COLO668 (cell line): ENCODE measurements around the gene CCDC57.
A peak's percentile ranks its signal among the peaks of the same experiment; 100 is the strongest.
"Not testable (repeated sequence)": the region's sequence is repeated elsewhere in the genome, so short reads cannot be mapped to it uniquely, and the experiment has no call there.

ENCODE experiments used
- DNase-seq: peaks from one replicate; lab custom pipeline; 2025; ENCODE audit not compliant: unreplicated experiment; lab: John Stamatoyannopoulos, UW

CCDC57 gene

GRCh38 chr17:82179946-82180475, 32.6 kb downstream of the CCDC57 start:
- DNase-seq, result no peak

- DNase-seq, result no peak
Measured at GRCh38 chr17:82179412-82179811, 33.2 kb downstream of the CCDC57 start.

- DNase-seq, result no peak
Measured at GRCh38 chr17:82178499-82179261, 34.0 kb downstream of the CCDC57 start.

- no peak for DNase-seq
Measured at GRCh38 chr17:82177761-82178498, 34.7 kb downstream of the CCDC57 start.

GRCh38 chr17:82177276-82177675, 35.4 kb downstream of the CCDC57 start:
- DNase-seq, result no peak

GRCh38 chr17:82175951-82176350, 36.7 kb downstream of the CCDC57 start:
- DNase-seq, result no peak

- no peak for DNase-seq
Measured at GRCh38 chr17:82175201-82175600, 37.4 kb downstream of the CCDC57 start.

- DNase-seq, result not testable (repeated sequence)
Measured at GRCh38 chr17:82174042-82174857, 38.4 kb downstream of the CCDC57 start.

- DNase-seq, result no peak
Measured at GRCh38 chr17:82173351-82174041, 39.1 kb downstream of the CCDC57 start.

GRCh38 chr17:82172486-82173160, 40.0 kb downstream of the CCDC57 start:
- no peak for DNase-seq

GRCh38 chr17:82171750-82172375, 40.8 kb downstream of the CCDC57 start:
- no peak for DNase-seq

- no peak for DNase-seq
Measured at GRCh38 chr17:82170412-82170961, 42.2 kb downstream of the CCDC57 start.

GRCh38 chr17:82168568-82168967, 44.1 kb downstream of the CCDC57 start:
- no peak for DNase-seq

GRCh38 chr17:82167028-82167427, 45.6 kb downstream of the CCDC57 start:
- no peak for DNase-seq

- DNase-seq, result no peak
Measured at GRCh38 chr17:82164853-82165252, 47.8 kb downstream of the CCDC57 start.

GRCh38 chr17:82161216-82161615, 51.4 kb downstream of the CCDC57 start:
- no peak for DNase-seq

- DNase-seq, result peak; percentile 55
Measured at GRCh38 chr17:82160075-82160474, 52.6 kb downstream of the CCDC57 start.

- DNase-seq, result no peak
Measured at GRCh38 chr17:82158825-82159224, 53.8 kb downstream of the CCDC57 start.
